Liver (tissue), 9 donors: ENCODE results near the gene SLC35C1. TPM values are rescaled to one million over a fixed set of nuclear protein-coding genes. Genes with fewer than 3 reads are reported as not detected.

Source experiments
- DNase-seq: peaks from one replicate; pipeline ENCODE4 v3.0.0-alpha.2; 2017; ENCODE audit warnings: low spot score
- H3K27ac ChIP-seq, 2 donors: one replicate each; pipeline ENCODE4 v1.7.0; 2013; ENCODE audit warnings: inconsistent platforms in 2 of 2, low read length in 2 of 2, control low read depth in 1 of 2, low read depth in 1 of 2, mild to moderate bottlenecking in 1 of 2
- H3K27me3 ChIP-seq, 4 donors: one replicate each; pipeline versions ENCODE4 v1.6.1 to v1.7.0; 2013; ENCODE audit warnings: low read length in 3 of 4, inconsistent platforms in 1 of 4, mild to moderate bottlenecking in 1 of 4, moderate library complexity in 1 of 4; ENCODE audit not compliant: control insufficient read depth in 4 of 4, insufficient read depth in 4 of 4
- H3K36me3 ChIP-seq, 4 donors: one replicate each; pipeline versions ENCODE4 v1.6.1 to v1.7.0; 2013; ENCODE audit warnings: low read length in 3 of 4, mild to moderate bottlenecking in 3 of 4, low read depth in 1 of 4, moderate library complexity in 1 of 4; ENCODE audit not compliant: control insufficient read depth in 4 of 4, insufficient read depth in 3 of 4
- H3K4me1 ChIP-seq, 4 donors: one replicate each; pipeline versions ENCODE4 v1.6.1 to v1.7.0; 2013; ENCODE audit warnings: low read length in 3 of 4, mild to moderate bottlenecking in 3 of 4, moderate library complexity in 1 of 4; ENCODE audit not compliant: control insufficient read depth in 4 of 4, insufficient read depth in 4 of 4
- H3K4me3 ChIP-seq, 3 donors: one replicate each; pipeline versions ENCODE4 v1.6.1 to v1.7.0; 2013; ENCODE audit warnings: low read length in 3 of 3, control low read depth in 1 of 3, low read depth in 1 of 3, mild to moderate bottlenecking in 1 of 3
- H3K9ac ChIP-seq, 2 donors: one replicate each; pipeline ENCODE4 v1.7.0; 2013; ENCODE audit warnings: low read length in 2 of 2, mild to moderate bottlenecking in 2 of 2, moderate library complexity in 2 of 2, control low read depth in 1 of 2, low read depth in 1 of 2
- H3K9me3 ChIP-seq, 4 donors: one replicate each; pipeline versions ENCODE4 v1.6.1 to v1.7.0; 2013; ENCODE audit warnings: low read length in 3 of 4; ENCODE audit not compliant: control insufficient read depth in 4 of 4
- ATF3 ChIP-seq: IDR thresholded peaks from 2 replicates; pipeline ENCODE4 v1.6.1; 2016; ENCODE audit warnings: antibody characterized with exemption
- EGR1 ChIP-seq, 2 donors: IDR thresholded peaks; 2 replicates each; pipeline ENCODE4 v1.6.1; 2016 to 2018; ENCODE audit warnings: antibody characterized with exemption in 2 of 2, low read depth in 2 of 2
- FOXA1 ChIP-seq: IDR thresholded peaks from 2 replicates; pipeline ENCODE4 v1.6.1; 2016; ENCODE audit warnings: antibody characterized with exemption
- FOXA2 ChIP-seq: IDR thresholded peaks from 2 replicates; pipeline ENCODE4 v1.6.1; 2016; ENCODE audit warnings: antibody characterized with exemption
- HNF4A ChIP-seq, 2 donors: conservative IDR thresholded peaks; 2 replicates each; pipeline ENCODE4 v1.6.1; 2016; ENCODE audit warnings: antibody characterized with exemption in 2 of 2, mild to moderate bottlenecking in 2 of 2
- HNF4G ChIP-seq: IDR thresholded peaks from 2 replicates; pipeline ENCODE4 v1.6.1; 2016; ENCODE audit warnings: antibody characterized with exemption
- JUND ChIP-seq, 2 donors: IDR thresholded peaks; 2 replicates each; pipeline ENCODE4 v1.6.1; 2016; ENCODE audit warnings: antibody characterized with exemption in 2 of 2
- RAD21 ChIP-seq, 2 donors: IDR thresholded peaks; 2 replicates each; pipeline ENCODE4 v1.6.1; 2016; ENCODE audit warnings: antibody characterized with exemption in 2 of 2, mild to moderate bottlenecking in 2 of 2
- REST ChIP-seq: IDR thresholded peaks from 2 replicates; pipeline ENCODE4 v1.6.1; 2016; ENCODE audit warnings: antibody characterized with exemption, mild to moderate bottlenecking
- RXRA ChIP-seq, 2 donors: IDR thresholded peaks; 2 replicates each; pipeline ENCODE4 v1.6.1; 2017 to 2018; ENCODE audit warnings: antibody characterized with exemption in 2 of 2, mild to moderate bottlenecking in 1 of 2
- SP1 ChIP-seq: IDR thresholded peaks from 2 replicates; pipeline ENCODE4 v1.6.1; 2018; ENCODE audit warnings: antibody characterized with exemption, mild to moderate bottlenecking
- TAF1 ChIP-seq: conservative IDR thresholded peaks from 2 replicates; pipeline ENCODE4 v1.6.1; 2016; ENCODE audit warnings: antibody characterized with exemption, mild to moderate bottlenecking
- YY1 ChIP-seq: IDR thresholded peaks from 2 replicates; pipeline ENCODE4 v1.6.1; 2016; ENCODE audit warnings: antibody characterized with exemption, mild to moderate bottlenecking
- ZBTB33 ChIP-seq: IDR thresholded peaks from 2 replicates; pipeline ENCODE4 v1.6.1; 2016; ENCODE audit warnings: antibody characterized with exemption
- WGBS: extraction: QIAGEN DNeasy Blood & Tissue Kit; methylation state at CpG from one replicate; pipeline ENCODE4 v1.1.7; 2013; 5-methylcytosine and 5-hydroxymethylcytosine counted together
- polyA plus RNA-seq, 2 donors: library from polyadenylated mRNA; stranded (reverse) in 1 of 2; unstranded in 1 of 2; fragments of 200-250 nt in 1 of 2; fragments of >200 nt in 1 of 2; fragmentation: Nextera tagmentation in 1 of 2; extraction: Ambion mirVana in 1 of 2; gene quantifications; one replicate each; pipeline versions ENCODE4 v1.2.1 to v1.2.3, GENCODE V29; 2013 to 2015
- total RNA-seq, 2 donors: library from RNA; depleted of rRNA; stranded (reverse); fragments of >200 nt; gene quantifications; one replicate each; pipeline ENCODE4 v1.2.3, GENCODE V29; 2014
- TF ChIP-seq, protein P1 (sequence below): fragments of 150-350 bp; IDR thresholded peaks from 2 replicates; pipeline ENCODE4 v1.5.1; 2017; ENCODE audit warnings: improper control_type of control experiment, low read depth, low read length; ENCODE audit not compliant: missing input control
- TF ChIP-seq, protein P2 (sequence below): IDR thresholded peaks from 2 replicates; pipeline ENCODE4 v1.6.1; 2016; ENCODE audit warnings: antibody characterized with exemption
- donor health status: healthy.
- donor health status: healthy.
- donor health status: healthy.
- donor health status: healthy.
- donor health status: healthy.

The SLC35C1 gene
- total and polyA plus RNA-seq, 4 donors, result 2.5 to 82.0 (median 46.1) TPM

GRCh38 chr11:45827123-45827522 lies 22.2 kb downstream of the SLC35C1 start (continued):
- TF ChIP-seq RAD21 (IDR thresholded peaks at IDR 0.05), result no peak

DNA sequence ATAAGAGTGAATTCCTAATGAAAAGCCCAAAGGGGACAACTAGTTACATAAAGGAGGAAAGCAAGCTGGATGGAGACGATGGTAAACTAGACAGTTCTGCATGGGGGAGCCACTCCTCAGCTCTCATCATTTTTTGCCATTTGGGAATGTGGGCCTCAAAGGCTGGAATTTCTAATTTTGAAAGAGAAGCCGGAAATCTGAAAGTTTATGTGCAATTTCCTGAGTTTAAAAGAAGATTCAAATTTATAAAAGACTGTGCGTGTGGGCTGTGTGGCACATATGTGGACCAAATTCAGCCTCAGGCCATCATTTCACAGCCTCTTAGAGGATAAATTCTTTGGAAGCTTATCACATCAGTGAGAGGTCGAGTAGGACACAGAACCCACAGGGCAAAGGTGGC lies 24.0 kb downstream of the SLC35C1 start:
- no peaks in the 10 kb centered on the region for H3K27me3 ChIP-seq
- TF ChIP-seq HNF4G (no peak), ATF3 (no peak), RXRA (IDR thresholded peaks at IDR 0.05) (no peak), EGR1 (IDR thresholded peaks at IDR 0.05; ENCODE audit: low read depth in 2 of 2) (no peak), FOXA2 (no peak), REST (no peak)
- TF ChIP-seq, protein P1, sequence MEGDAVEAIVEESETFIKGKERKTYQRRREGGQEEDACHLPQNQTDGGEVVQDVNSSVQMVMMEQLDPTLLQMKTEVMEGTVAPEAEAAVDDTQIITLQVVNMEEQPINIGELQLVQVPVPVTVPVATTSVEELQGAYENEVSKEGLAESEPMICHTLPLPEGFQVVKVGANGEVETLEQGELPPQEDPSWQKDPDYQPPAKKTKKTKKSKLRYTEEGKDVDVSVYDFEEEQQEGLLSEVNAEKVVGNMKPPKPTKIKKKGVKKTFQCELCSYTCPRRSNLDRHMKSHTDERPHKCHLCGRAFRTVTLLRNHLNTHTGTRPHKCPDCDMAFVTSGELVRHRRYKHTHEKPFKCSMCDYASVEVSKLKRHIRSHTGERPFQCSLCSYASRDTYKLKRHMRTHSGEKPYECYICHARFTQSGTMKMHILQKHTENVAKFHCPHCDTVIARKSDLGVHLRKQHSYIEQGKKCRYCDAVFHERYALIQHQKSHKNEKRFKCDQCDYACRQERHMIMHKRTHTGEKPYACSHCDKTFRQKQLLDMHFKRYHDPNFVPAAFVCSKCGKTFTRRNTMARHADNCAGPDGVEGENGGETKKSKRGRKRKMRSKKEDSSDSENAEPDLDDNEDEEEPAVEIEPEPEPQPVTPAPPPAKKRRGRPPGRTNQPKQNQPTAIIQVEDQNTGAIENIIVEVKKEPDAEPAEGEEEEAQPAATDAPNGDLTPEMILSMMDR, result no peak
- DNase-seq, result no peak
- H3K4me1 ChIP-seq, result no peaks in the 10 kb centered on the region
- 74% methylated on average over 4 of the region's 4 CpGs for whole genome bisulfite sequencing
- no peak overlapping the region for H3K27ac ChIP-seq
- no peaks in the 10 kb centered on the region for H3K9me3 ChIP-seq
- no peaks in the 10 kb centered on the region for H3K36me3 ChIP-seq
- H3K9ac ChIP-seq, result no peak overlapping the region
- no peak overlapping the region for H3K4me3 ChIP-seq

DNA sequence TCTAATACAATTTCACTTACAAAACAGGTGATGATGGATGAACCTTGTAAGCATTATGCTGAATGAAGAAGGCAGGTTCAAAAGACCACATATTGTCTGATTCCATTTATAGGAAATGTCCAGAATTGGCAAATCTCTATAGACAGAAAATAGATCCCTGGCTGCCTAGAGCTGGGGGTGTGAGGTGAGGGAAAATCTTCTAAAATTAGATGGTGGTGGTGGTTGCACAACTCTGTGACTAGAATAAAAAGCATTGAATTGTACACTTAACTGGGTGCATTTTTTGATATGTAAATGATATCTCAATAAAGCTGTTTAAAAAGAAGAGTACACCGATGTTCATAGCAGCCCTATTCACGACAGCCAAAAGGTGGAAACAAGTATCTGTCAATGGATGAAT lies 25.6 kb downstream of the SLC35C1 start:
- H3K27me3 ChIP-seq, result no peaks in the 10 kb centered on the region
- peaks cover 0 to 4% (median 3%) of the 10 kb centered on the region in 4 donors for H3K4me1 ChIP-seq
- 94% methylated on average over 2 of the region's 2 CpGs for WGBS
- H3K9ac ChIP-seq, result no peak overlapping the region
- no peak overlapping the region for H3K27ac ChIP-seq
- no peak overlapping the region for H3K4me3 ChIP-seq
- no peak for DNase-seq
- H3K36me3 ChIP-seq, result no peaks in the 10 kb centered on the region
- H3K9me3 ChIP-seq, result no peaks in the 10 kb centered on the region
- TF ChIP-seq TAF1 (no peak), HNF4G (no peak), EGR1 (IDR thresholded peaks at IDR 0.05; ENCODE audit: low read depth in 2 of 2) (no peak), YY1 (no peak), FOXA1 (no peak), RXRA (IDR thresholded peaks at IDR 0.05) (no peak), ZBTB33 (no peak), REST (no peak), SP1 (no peak), JUND (IDR thresholded peaks at IDR 0.05) (no peak), FOXA2 (no peak), HNF4A (conservative IDR thresholded peaks at IDR 0.05) (no peak), RAD21 (IDR thresholded peaks at IDR 0.05) (no peak)
- TF ChIP-seq, protein P2, sequence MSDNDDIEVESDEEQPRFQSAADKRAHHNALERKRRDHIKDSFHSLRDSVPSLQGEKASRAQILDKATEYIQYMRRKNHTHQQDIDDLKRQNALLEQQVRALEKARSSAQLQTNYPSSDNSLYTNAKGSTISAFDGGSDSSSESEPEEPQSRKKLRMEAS, result no peak
- TF ChIP-seq, protein P1, result no peak
